ENCODE results near the gene NT5DC1.

DNA sequence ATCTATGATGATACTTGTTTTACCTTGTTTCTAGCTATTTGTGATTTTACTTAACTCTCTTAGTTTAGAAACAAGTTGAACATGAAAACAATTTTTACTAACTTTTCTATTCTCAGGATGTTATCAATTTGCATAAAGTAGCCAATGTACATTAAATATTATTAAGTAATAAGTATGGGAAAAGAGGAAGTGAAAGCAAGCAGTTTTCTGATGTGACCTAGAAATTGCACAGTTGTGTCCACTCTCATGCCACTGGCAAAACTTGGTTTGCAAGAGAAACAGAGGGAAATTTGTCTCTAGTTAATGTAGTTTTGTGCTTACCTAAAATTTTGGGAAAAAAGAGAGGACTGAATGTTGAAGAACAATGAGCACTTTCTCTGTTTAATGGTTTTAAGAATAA lies 198.3 kb downstream of the NT5DC1 start:
- TF ChIP-seq EZH2 (IDR thresholded peaks at IDR 0.05; ENCODE audit: low read depth, unreplicated experiment) = no peak
- TF ChIP-seq, protein P1, sequence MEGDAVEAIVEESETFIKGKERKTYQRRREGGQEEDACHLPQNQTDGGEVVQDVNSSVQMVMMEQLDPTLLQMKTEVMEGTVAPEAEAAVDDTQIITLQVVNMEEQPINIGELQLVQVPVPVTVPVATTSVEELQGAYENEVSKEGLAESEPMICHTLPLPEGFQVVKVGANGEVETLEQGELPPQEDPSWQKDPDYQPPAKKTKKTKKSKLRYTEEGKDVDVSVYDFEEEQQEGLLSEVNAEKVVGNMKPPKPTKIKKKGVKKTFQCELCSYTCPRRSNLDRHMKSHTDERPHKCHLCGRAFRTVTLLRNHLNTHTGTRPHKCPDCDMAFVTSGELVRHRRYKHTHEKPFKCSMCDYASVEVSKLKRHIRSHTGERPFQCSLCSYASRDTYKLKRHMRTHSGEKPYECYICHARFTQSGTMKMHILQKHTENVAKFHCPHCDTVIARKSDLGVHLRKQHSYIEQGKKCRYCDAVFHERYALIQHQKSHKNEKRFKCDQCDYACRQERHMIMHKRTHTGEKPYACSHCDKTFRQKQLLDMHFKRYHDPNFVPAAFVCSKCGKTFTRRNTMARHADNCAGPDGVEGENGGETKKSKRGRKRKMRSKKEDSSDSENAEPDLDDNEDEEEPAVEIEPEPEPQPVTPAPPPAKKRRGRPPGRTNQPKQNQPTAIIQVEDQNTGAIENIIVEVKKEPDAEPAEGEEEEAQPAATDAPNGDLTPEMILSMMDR (conservative IDR thresholded peaks at IDR 0.05; ENCODE audit: low read depth in 2 of 2) = no peak
- no peak for TF ChIP-seq POLR2AphosphoS5 (IDR thresholded peaks at IDR 0.05; ENCODE audit: low read depth)
- TF ChIP-seq, protein P2, sequence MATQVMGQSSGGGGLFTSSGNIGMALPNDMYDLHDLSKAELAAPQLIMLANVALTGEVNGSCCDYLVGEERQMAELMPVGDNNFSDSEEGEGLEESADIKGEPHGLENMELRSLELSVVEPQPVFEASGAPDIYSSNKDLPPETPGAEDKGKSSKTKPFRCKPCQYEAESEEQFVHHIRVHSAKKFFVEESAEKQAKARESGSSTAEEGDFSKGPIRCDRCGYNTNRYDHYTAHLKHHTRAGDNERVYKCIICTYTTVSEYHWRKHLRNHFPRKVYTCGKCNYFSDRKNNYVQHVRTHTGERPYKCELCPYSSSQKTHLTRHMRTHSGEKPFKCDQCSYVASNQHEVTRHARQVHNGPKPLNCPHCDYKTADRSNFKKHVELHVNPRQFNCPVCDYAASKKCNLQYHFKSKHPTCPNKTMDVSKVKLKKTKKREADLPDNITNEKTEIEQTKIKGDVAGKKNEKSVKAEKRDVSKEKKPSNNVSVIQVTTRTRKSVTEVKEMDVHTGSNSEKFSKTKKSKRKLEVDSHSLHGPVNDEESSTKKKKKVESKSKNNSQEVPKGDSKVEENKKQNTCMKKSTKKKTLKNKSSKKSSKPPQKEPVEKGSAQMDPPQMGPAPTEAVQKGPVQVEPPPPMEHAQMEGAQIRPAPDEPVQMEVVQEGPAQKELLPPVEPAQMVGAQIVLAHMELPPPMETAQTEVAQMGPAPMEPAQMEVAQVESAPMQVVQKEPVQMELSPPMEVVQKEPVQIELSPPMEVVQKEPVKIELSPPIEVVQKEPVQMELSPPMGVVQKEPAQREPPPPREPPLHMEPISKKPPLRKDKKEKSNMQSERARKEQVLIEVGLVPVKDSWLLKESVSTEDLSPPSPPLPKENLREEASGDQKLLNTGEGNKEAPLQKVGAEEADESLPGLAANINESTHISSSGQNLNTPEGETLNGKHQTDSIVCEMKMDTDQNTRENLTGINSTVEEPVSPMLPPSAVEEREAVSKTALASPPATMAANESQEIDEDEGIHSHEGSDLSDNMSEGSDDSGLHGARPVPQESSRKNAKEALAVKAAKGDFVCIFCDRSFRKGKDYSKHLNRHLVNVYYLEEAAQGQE (IDR thresholded peaks at IDR 0.05; ENCODE audit: unreplicated experiment) = no peak
- no peak for TF ChIP-seq CREB1 (CRISPR knock-in tag; IDR thresholded peaks at IDR 0.05; ENCODE audit: low read depth)
- TF ChIP-seq EZH2phosphoT487 (IDR thresholded peaks at IDR 0.05; ENCODE audit: unreplicated experiment) = no peak

Data from GM23338 (cell line).